Cardiac fibroblast (primary cell): ENCODE data around the gene PRICKLE2.

ENCODE experiments used
- DNase-seq, 2 donors: peaks; one replicate each; pipeline versions ENCODE4 v3.0.0 to v3.0.0-alpha.2; 2010; ENCODE audit warnings: low read depth in 2 of 2
- H3K4me3 ChIP-seq, 2 donors: replicated peaks in 1 of 2; 1 replicate in 1 of 2; 2 replicates in 1 of 2; pipeline ENCODE4 v1.5.1; 2011; ENCODE audit warnings: low read depth in 2 of 2, low read length in 2 of 2, mild to moderate bottlenecking in 2 of 2, moderate library complexity in 1 of 2
- TF ChIP-seq, protein P1 (sequence below): IDR thresholded peaks from one replicate; pipeline ENCODE4 v1.5.1; 2011; ENCODE audit warnings: low read depth, mild to moderate bottlenecking, low read length, inconsistent platforms

The PRICKLE2 gene

DNA sequence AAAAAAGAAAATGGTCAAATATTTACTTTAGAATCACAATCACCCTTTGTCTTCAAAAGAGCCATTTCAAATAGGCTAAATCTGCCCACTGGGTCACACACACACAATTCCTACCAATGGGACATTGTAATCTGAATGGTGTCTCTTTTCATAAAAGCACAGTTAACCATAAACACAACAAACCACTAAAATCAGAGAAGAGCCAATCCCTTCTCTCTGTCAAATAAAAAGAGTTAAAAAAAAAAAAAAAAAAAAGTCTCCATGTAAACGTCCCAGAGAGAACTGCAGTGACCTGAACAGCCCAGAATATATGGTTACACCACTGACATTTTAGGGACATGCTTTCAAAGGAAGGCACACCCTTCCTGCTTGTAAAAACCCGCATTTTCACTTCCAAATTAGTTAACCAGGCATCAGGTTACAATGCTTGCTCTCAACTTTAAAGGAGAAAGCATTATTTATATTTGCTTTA lies 63.7 kb downstream of the PRICKLE2 start:
- no peak overlapping the region for H3K4me3 ChIP-seq
- DNase-seq: peak in 1 of 2 donors; percentile 29
- TF ChIP-seq, protein P1, sequence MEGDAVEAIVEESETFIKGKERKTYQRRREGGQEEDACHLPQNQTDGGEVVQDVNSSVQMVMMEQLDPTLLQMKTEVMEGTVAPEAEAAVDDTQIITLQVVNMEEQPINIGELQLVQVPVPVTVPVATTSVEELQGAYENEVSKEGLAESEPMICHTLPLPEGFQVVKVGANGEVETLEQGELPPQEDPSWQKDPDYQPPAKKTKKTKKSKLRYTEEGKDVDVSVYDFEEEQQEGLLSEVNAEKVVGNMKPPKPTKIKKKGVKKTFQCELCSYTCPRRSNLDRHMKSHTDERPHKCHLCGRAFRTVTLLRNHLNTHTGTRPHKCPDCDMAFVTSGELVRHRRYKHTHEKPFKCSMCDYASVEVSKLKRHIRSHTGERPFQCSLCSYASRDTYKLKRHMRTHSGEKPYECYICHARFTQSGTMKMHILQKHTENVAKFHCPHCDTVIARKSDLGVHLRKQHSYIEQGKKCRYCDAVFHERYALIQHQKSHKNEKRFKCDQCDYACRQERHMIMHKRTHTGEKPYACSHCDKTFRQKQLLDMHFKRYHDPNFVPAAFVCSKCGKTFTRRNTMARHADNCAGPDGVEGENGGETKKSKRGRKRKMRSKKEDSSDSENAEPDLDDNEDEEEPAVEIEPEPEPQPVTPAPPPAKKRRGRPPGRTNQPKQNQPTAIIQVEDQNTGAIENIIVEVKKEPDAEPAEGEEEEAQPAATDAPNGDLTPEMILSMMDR: no peak

DNA sequence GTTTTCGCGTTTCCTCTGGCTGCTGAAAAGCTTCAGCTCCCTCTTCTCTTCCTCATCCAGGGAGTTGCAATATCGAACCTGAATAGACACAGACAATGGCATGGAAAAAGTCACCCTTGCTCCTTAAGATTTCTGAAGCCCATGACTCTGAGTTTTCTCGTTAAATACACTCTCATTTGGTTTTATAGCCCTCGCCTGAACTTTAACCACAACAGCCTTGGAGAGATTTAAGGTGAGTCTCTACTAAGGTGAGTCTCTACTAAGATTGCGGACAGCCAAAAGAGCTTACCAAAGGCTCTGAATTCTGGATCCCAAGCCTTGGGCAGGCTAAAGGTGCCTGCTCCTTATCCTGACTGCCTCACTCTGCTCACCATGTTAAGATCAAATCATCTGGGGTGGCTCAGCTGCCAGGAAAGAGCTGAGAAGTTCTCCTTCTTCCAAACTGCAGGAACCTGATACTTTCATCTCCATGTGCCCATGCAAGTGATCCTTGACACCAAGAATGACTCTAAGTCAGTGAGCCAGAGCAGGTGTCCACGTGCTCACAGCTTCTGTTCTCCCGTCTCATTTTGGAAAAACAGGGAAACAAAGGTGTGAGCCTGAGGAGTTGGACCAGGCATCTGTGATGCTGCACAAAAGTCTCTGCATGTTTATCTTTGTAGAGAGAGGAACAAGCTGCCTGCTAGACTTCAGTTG lies 65.1 kb downstream of the PRICKLE2 start:
- DNase-seq: no peak
- TF ChIP-seq, protein P1: no peak
- no peak overlapping the region for H3K4me3 ChIP-seq

DNA sequence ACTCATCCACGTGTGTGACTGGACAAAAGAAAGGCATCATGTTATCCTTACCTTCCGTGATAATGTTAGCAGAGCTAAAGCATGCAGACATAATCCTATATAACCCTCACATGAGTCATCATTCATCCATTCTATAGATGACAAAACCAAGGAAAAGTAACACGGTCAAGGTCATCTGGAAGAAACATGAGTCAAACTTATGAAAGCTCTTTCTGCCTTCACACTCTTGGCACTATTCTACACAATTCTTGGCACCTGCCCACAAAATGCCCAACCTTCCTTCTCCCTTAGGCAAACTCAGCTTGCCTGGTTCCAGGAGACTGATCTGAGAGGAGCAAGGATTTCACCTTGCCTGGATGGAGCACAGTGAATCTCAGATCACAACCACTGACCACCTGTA lies 66.9 kb downstream of the PRICKLE2 start:
- no peak overlapping the region for H3K4me3 ChIP-seq
- DNase-seq: peak; percentile 23 to 49
- TF ChIP-seq, protein P1: no peak

DNA sequence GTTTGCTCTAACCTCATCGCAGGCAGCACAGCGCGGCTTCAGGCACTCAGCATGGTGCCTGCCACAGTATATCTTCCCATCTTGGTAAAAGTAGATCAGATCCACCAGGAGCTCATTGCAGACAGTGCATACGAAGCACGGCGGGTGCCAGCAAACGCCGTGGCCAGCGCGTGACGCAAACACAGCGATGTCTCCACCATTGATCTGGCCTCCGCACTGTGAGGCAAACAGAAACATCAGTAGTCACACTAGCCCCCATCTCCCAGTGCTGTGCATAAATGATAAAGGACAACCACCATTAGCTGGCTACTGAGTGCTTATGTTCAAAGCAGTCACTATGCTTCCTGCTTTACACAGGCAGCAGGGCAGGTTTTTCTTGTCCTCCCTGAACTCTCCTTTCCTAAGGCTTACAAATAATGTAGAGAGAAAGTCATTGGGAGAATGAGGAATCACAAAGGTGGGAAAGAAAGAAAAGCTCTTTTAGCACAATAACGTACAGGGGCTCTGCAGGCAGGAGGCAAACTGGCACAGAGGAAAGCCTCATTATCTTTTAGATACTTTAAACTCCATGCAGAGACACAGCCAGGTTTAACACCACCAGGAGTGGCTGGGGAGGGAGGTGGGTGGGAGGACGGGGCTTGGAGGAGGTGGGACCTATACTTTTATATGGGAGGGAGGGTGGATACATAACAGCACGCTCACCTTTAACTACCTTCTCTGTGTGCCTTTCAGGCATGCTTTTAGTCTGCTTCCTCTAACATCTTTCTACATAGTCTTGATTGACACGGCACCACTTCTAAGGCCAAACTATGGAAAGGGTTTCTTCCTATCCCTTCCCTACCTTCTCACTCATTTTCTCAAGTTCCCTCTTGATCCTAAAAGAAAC lies 67.9 kb downstream of the PRICKLE2 start:
- DNase-seq: no peak
- TF ChIP-seq, protein P1: no peak
- H3K4me3 ChIP-seq: no peak overlapping the region

DNA sequence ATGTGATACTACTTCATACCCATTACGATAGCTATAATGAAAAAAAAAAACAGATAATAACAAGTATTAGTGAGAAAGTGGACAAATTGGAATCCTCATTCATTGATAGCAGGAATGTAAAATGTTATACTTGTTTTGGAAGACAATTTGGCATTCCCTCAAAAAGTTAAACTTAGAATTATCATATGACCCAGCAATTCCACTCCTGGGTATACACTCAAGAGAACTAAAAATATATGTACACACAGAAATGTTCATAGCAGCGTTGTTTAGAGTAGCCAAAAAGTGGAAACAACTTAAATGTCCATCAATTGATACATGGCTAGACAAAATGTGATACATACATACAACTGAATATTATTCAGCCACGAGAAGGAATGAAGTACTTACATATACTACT lies 69.9 kb downstream of the PRICKLE2 start:
- H3K4me3 ChIP-seq: no peak overlapping the region
- TF ChIP-seq, protein P1: no peak
- DNase-seq: no peak

DNA sequence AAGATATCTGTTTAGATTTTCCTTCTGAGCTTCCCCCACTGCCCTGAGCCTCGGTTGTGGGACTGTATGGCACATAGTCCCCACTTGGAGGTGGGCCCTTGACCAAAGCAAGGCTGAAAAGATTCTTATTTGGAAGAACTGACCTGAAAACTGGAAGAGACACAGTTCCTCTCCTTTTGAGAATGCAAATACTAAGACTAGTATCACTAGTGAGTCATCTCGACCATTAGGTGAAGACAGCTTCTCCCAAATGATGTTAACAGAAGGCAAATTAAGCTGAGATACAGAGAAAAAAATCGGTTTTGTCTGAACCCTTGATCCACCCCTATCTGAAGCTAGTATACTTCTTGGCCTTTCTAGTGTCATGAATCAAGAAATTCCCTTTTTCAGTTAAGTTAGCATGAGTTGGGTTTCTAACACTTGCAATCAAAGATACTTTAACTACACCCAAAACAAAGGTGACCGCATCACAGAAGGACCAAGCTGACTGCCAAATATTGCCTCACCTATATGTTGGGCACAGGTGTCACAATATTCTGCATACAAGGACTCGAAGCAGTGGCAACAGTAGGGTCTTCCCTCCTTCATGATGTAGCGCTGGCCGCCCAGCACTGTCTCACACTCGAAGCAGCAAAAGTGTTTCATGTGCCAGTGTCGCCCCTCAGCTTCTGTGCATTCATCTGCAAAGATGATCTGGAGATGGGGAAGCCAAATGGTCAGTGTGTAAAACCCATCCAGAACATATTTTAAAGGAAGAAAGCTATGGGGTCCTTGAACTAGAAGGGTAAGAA lies 72.4 kb downstream of the PRICKLE2 start:
- H3K4me3 ChIP-seq: no peak overlapping the region
- TF ChIP-seq, protein P1: no peak
- no peak for DNase-seq
